GM20431 (cell line): ENCODE measurements around the gene BTRC.
"Not testable (repeated sequence)": the region's sequence is repeated elsewhere in the genome, so short reads cannot be mapped to it uniquely, and the experiment has no call there.

Source experiments
- in situ Hi-C: fragments of 300-500 bp; cut with MseI, MboI; formaldehyde crosslinking; loops from one replicate; pipeline ENCODE4 v1.15.0; 2020; ENCODE audit warnings: low sequenced_read_pairs; ENCODE audit not compliant: unreplicated experiment

Gene BTRC

GRCh38 chr10:101380353-101381017 lies 26.5 kb downstream of the BTRC start:
- in situ Hi-C loops: no loop called here

- in situ Hi-C loops: no loop called here
Observed at GRCh38 chr10:101385866-101386658, 32.1 kb downstream of the BTRC start.

GRCh38 chr10:101386659-101387259 lies 32.8 kb downstream of the BTRC start:
- in situ Hi-C loops: no loop called here

GRCh38 chr10:101388676-101389276 lies 34.8 kb downstream of the BTRC start:
- in situ Hi-C loops: no loop called here

- in situ Hi-C loops: not testable (repeated sequence)
Observed at GRCh38 chr10:101389532-101389931, 35.6 kb downstream of the BTRC start.

GRCh38 chr10:101389986-101390531 lies 36.1 kb downstream of the BTRC start:
- in situ Hi-C loops: no loop called here

- in situ Hi-C loops: no loop called here
Observed at GRCh38 chr10:101393378-101393777, 39.4 kb downstream of the BTRC start.

GRCh38 chr10:101394524-101395133 lies 40.7 kb downstream of the BTRC start:
- in situ Hi-C loops: no loop called here

GRCh38 chr10:101397140-101397539 lies 43.2 kb downstream of the BTRC start:
- in situ Hi-C loops: no loop called here

GRCh38 chr10:101400585-101400984 lies 46.6 kb downstream of the BTRC start:
- in situ Hi-C loops: no loop called here

GRCh38 chr10:101402711-101403110 lies 48.7 kb downstream of the BTRC start:
- in situ Hi-C loops: no loop called here

- in situ Hi-C loops: no loop called here
Observed at GRCh38 chr10:101403161-101403560, 49.2 kb downstream of the BTRC start.

- in situ Hi-C loops: no loop called here
Observed at GRCh38 chr10:101405001-101405400, 51.0 kb downstream of the BTRC start.

- in situ Hi-C loops: no loop called here
Observed at GRCh38 chr10:101411598-101411997, 57.6 kb downstream of the BTRC start.

GRCh38 chr10:101414034-101414433 lies 60.1 kb downstream of the BTRC start:
- in situ Hi-C loops: no loop called here

- in situ Hi-C loops: no loop called here
Observed at GRCh38 chr10:101415884-101416283, 61.9 kb downstream of the BTRC start.

- in situ Hi-C loops: not testable (repeated sequence)
Observed at GRCh38 chr10:101421967-101422366, 68.0 kb downstream of the BTRC start.

- in situ Hi-C loops: loop anchor here (25.0 kb wide), 1 partner anchor 113 kb away; no protein-coding TSS in a partner anchor
Observed at GRCh38 chr10:101425535-101425934, 71.6 kb downstream of the BTRC start.

GRCh38 chr10:101428036-101428435 lies 74.1 kb downstream of the BTRC start:
- in situ Hi-C loops: loop anchor here (25.0 kb wide), 1 partner anchor 116 kb away; no protein-coding TSS in a partner anchor

- in situ Hi-C loops: loop anchor here (25.0 kb wide), 1 partner anchor 117 kb away; no protein-coding TSS in a partner anchor
Observed at GRCh38 chr10:101429423-101429822, 75.5 kb downstream of the BTRC start.
